SKM-1 (cell line): ENCODE measurements around the gene INPP1.

Experiments
- DNase-seq: peaks from one replicate; lab custom pipeline; 2025; ENCODE audit not compliant: unreplicated experiment; lab: John Stamatoyannopoulos, UW

Gene INPP1

GRCh38 chr2:190407662-190408537, 64.5 kb downstream of the INPP1 start, which contains the start of gene MFSD6:
Gene MFSD6, plus strand, starts transcription at chr2:190408355. Its CDS starts 27,675 bp downstream, at chr2:190436030.
- no peak for DNase-seq

GRCh38 chr2:190408538-190409271, 65.3 kb downstream of the INPP1 start:
- DNase-seq: no peak

DNA sequence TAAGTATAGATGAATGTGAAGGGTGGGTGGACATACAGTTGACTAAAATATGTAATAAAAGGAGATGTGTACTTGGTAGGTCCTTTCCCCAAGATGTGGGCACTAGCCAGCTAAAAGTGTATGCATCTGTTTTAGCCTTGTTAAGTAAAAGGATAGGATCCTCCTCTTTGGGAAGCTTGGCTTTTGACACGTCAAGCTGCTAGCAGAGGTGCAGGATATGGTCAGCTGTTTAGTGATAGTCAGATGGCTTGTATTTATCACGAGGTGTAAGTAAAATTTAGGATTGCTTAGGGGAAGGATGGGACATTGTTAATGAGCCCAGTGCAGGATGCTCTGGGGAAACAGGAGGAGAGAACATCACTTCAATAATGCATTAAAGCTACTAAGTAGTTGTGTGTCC, 66.2 kb downstream of the INPP1 start:
- DNase-seq: no peak

DNA sequence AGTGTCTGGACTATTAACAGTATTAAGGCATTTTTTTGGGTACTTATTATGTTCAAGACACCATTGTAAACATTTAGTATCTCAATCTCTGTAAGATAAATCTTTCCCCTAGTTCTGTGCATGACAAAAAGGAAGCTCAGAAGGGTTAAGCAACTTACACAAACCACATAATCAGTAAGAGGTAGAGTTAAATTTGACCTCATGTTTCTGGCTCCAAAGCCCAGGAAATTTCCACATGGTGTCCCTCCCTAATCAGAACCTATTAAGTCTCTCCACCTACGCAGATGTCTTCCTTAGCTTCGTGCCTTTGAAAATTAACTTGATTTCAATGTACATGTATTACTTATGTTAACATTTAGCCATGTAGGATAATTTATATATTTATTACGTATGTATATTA, 66.8 kb downstream of the INPP1 start:
- DNase-seq: peak; percentile 25

GRCh38 chr2:190412966-190413365, 69.6 kb downstream of the INPP1 start:
- DNase-seq: no peak

DNA sequence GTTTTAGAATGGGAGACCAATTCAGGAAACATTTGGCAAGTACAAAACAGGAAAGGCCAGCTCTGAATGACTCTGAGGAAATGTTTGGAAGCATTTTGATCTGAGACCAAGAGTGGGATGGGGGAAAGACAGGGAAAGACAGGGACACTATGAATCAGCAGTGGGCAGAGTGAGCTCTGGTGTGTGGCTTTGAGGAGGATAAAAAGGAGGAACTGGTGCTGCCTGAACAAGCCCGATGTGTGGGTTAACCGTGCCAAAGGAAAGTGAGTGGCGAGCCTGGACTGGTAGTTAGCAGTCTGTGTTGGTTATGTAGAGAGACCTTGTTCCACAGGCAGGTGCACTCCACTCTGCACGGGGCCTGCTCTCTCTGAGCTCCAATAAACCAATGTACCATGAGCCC, 70.0 kb downstream of the INPP1 start:
- peak; percentile 27 for DNase-seq

DNA sequence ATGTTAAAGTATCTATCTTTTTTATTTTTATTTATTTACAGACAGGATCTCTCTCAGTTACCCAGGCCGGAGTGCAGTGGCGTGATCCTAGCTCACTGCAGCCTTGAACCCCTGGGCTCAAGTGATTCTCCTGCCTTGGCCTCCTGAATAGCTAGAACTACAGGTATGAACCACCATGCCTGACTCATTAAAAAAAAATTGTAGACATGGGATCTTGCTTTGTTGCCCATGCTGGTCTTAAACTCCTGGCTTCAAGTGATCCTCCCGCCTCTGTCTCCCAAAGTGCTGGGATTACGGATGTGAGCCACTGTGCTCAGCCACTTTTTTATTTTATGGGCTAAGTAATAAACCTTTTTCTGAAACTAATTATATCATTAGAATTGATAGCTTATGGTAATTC, 71.9 kb downstream of the INPP1 start:
- no peak for DNase-seq

DNA sequence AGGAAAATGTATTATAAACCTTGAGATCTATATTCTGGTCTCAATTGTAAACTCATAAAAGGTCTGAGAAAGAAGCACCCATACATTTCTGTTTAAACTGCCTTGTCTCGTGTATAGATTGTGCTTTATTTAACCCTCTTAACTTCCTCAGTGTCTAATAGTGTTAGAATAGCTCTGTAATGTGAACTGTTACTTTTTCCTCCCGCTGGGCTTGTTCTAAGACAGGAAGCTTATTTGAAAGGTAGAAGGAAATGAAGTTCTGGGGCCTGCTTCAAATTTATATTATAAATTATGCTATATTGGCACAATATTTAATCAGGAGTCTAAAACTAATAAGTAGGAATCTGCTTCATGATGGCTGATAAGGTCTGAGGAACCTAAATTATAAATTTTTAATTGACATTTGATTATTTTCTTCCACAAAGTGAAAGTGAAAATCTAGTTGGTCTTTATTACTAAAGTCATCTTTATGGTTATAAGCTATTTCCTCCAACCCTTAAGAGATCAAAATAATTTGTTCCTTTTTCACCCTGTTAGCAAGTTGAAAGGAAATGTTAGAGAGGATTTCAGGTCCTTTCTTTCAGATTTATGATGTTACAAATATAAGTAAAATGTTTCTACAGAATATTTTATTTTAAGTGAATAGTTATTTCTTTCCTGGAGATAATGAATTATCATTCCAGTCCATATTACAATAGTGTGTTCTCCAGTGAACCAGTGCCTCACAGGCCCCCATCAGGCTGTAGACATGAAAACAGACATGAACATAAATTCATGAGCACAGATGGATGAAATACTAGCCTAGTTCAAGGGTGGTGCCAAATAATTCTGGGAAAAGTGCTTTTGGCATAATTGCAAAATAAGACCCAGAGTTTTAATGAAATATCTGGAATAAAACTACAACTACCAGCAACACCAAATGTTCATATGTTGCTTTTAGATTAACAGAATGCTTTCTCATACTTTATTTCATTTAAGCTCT, 72.7 kb downstream of the INPP1 start:
- no peak for DNase-seq

GRCh38 chr2:190417045-190417842, 73.9 kb downstream of the INPP1 start:
- no peak for DNase-seq

DNA sequence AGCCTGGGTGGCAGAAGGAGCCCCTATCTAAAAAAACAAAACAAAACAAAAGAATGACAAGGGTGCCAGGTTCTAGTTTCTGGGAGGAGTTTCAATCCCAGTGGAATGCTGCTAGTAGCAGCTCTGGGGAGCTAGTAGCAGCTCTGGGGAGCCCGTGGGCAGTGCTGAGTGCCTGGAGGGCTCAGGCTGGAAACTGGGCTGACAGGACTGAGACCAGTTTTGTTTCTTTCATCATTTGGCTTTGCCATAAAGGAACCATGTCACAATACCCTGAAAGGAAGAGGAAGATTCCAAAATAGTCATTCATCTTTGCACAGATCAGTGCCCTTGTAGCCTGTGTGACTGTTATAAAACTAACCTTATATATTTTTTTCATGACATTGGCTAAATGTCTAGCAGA, 75.3 kb downstream of the INPP1 start:
- no peak for DNase-seq

DNA sequence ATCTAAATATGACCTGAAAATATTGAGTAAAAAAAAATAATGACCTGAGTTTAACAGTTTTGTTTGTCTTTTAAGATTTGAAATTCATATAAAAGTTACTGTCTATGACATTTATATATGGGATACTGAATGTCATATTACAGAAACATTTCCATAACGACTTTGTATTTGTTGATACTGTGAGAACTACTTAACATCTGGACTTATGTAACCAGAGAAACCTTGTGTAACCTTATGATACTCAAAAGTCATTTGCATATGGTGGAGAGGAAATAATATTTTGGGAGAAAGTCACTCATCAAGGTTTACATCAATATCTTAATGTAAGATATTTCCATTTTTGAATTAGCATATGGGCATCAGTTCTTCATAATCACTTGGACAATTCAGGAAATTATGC, 77.4 kb downstream of the INPP1 start:
- DNase-seq: no peak
